Activated naive CD4-positive, alpha-beta T cell treated with anti-CD3 and anti-CD28 coated beads for 36 hours (primary cell): ENCODE results near the gene FBXO17. TPM values are rescaled to one million over a fixed set of nuclear protein-coding genes. Genes with fewer than 3 reads are reported as not detected.
A peak's percentile ranks its signal among the peaks of the same experiment; 100 is the strongest.

Source experiments
- CTCF ChIA-PET: fragments of 350-600 bp; sonication (Branson Sonifier 250); formaldehyde crosslinking; loops from one replicate; lab custom pipeline; 2021; ENCODE audit warnings: antibody characterized with exemption; lab: Charles Lee
- DNase-seq: peaks from one replicate; pipeline ENCODE4 v3.0.0-alpha.2; 2020
- H3K27ac Mint-ChIP-seq: one replicate; pipeline ENCODE4 v1.8.0; 2021; ENCODE audit warnings: mild to moderate bottlenecking, mixed read lengths
- H3K27me3 Mint-ChIP-seq: one replicate; pipeline ENCODE4 v1.8.0; 2021; ENCODE audit warnings: low read depth, mixed read lengths
- H3K36me3 Mint-ChIP-seq: one replicate; pipeline ENCODE4 v1.8.0; 2021; ENCODE audit warnings: low read depth, mixed read lengths
- H3K4me1 Mint-ChIP-seq: one replicate; pipeline ENCODE4 v1.8.0; 2021; ENCODE audit warnings: low read depth, mixed read lengths
- H3K4me3 Mint-ChIP-seq: one replicate; pipeline ENCODE4 v1.8.0; 2021; ENCODE audit warnings: mild to moderate bottlenecking, moderate library complexity, mixed read lengths
- H3K9me3 Mint-ChIP-seq: one replicate; pipeline ENCODE4 v1.8.0; 2021; ENCODE audit warnings: mixed read lengths
- intact Hi-C: fragments of 100-400 bp; cut with micrococcal nuclease; formaldehyde crosslinking; loops from one replicate; pipeline ENCODE4 v1.15.1; 2023
- total RNA-seq, 2 experiments: library from RNA; stranded (reverse); gene quantifications; one replicate each; pipeline ENCODE4 v1.2.3, GENCODE V29; 2021

FBXO17 gene
- total RNA-seq, 2 experiments from 2014 or later = 0.07 TPM; not detected in 1

- peaks cover 41% of the 10 kb centered on the region for H3K4me1 Mint-ChIP-seq
- DNase-seq = no peak
- peaks cover 4% of the 10 kb centered on the region for H3K9me3 Mint-ChIP-seq
- no peaks in the 10 kb centered on the region for H3K27me3 Mint-ChIP-seq
- peak overlapping the region; percentile 96 for H3K27ac Mint-ChIP-seq
- intact Hi-C loops = loop anchor here (2.0 kb wide), 1 partner anchor 529 kb away; the partner anchor contains the start of gene FAM98C
- CTCF ChIA-PET = interaction anchor here (0.6 to 2.4 kb wide), 9 partner anchors 8 to 528 kb away, joined by 3 to 13 read pairs (median 3); partner anchors contain the start of gene FAM98C
- H3K36me3 Mint-ChIP-seq = peaks cover 31% of the 10 kb centered on the region
- peak overlapping the region; percentile 98 for H3K4me3 Mint-ChIP-seq
Observed at GRCh38 chr19:38931521-38931793, 44.1 kb downstream of the FBXO17 start.

GRCh38 chr19:38930776-38931520 is 44.6 kb downstream of the FBXO17 start, which contains the start of gene MRPS12:
Gene MRPS12, plus strand, starts transcription at chr19:38930944. Its CDS starts 351 bp downstream, at chr19:38931295.
- peak; percentile 99 for DNase-seq
- CTCF ChIA-PET = interaction anchor here (0.6 to 2.4 kb wide), 28 partner anchors 9 to 528 kb away, joined by 3 to 22 read pairs (median 4); partner anchors contain the start of genes FAM98C, NFKBIB, RINL and SIRT2
- no peaks in the 10 kb centered on the region for H3K27me3 Mint-ChIP-seq
- H3K27ac Mint-ChIP-seq = peak within 1 kb of the TSS; percentile 96
- peaks cover 31% of the 10 kb centered on the region for H3K36me3 Mint-ChIP-seq
- intact Hi-C loops = loop anchor here (1.0 to 2.0 kb wide), 12 partner anchors 32 to 596 kb away; partner anchors contain the start of genes CATSPERG, ECH1, FAM98C and NFKBIB
- peaks cover 4% of the 10 kb centered on the region for H3K9me3 Mint-ChIP-seq
- H3K4me3 Mint-ChIP-seq = peak within 1 kb of the TSS; percentile 98
- H3K4me1 Mint-ChIP-seq = peaks cover 41% of the 10 kb centered on the region

GRCh38 chr19:38929929-38930775 is 45.4 kb downstream of the FBXO17 start, which contains the start of gene SARS2:
Gene SARS2, minus strand, starts transcription at chr19:38930763. Its CDS starts 27 bp downstream, at chr19:38930736.
- Mint-ChIP-seq H3K4me3 (peak within 1 kb of the TSS; percentile 98), H3K27ac (peak within 1 kb of the TSS; percentile 96), H3K27me3 (no peaks in the 10 kb centered on the region), H3K4me1 (peaks cover 41% of the 10 kb centered on the region), H3K9me3 (peaks cover 4% of the 10 kb centered on the region), H3K36me3 (peaks cover 31% of the 10 kb centered on the region)
- CTCF ChIA-PET = interaction anchor here (0.6 to 2.4 kb wide), 23 partner anchors 9 to 527 kb away, joined by 3 to 22 read pairs (median 4); partner anchors contain the start of genes FAM98C, NFKBIB, RINL and SIRT2
- DNase-seq = peak; percentile 94
- intact Hi-C loops = loop anchor here (1.0 to 2.0 kb wide), 12 partner anchors 31 to 595 kb away; partner anchors contain the start of genes CATSPERG, ECH1, FAM98C and NFKBIB

- no peak for DNase-seq
- Mint-ChIP-seq H3K27me3 (no peaks in the 10 kb centered on the region), H3K4me1 (peaks cover 40% of the 10 kb centered on the region), H3K9me3 (no peaks in the 10 kb centered on the region), H3K36me3 (peaks cover 27% of the 10 kb centered on the region), H3K4me3 (peak overlapping the region; percentile 98), H3K27ac (no peak overlapping the region)
- CTCF ChIA-PET = interaction anchor here (0.7 to 2.1 kb wide), 3 partner anchors 27 to 399 kb away, joined by 4 to 22 read pairs (median 5); partner anchors contain the start of genes NFKBIB, RINL and SIRT2
- intact Hi-C loops = no loop called here
Observed at GRCh38 chr19:38928391-38929001, 47.0 kb downstream of the FBXO17 start.

GRCh38 chr19:38924388-38924787 is 51.2 kb downstream of the FBXO17 start:
- Mint-ChIP-seq H3K27ac (no peak overlapping the region), H3K4me3 (no peak overlapping the region), H3K27me3 (no peaks in the 10 kb centered on the region)

GRCh38 chr19:38922482-38922881 is 53.1 kb downstream of the FBXO17 start:
- CTCF ChIA-PET = no interaction called here

More at GRCh38 chr19:38924388-38924787, 51.2 kb downstream of the FBXO17 start:
- CTCF ChIA-PET = no interaction called here
- Mint-ChIP-seq H3K36me3 (peaks cover 23% of the 10 kb centered on the region), H3K4me1 (peaks cover 13% of the 10 kb centered on the region), H3K9me3 (no peaks in the 10 kb centered on the region)
- DNase-seq = no peak
- intact Hi-C loops = no loop called here

GRCh38 chr19:38921420-38922274 is 53.9 kb downstream of the FBXO17 start:
- no peaks in the 10 kb centered on the region for H3K9me3 Mint-ChIP-seq
- no peaks in the 10 kb centered on the region for H3K27me3 Mint-ChIP-seq
- no peak overlapping the region for H3K27ac Mint-ChIP-seq
- H3K4me1 Mint-ChIP-seq = no peaks in the 10 kb centered on the region
- no peak overlapping the region for H3K4me3 Mint-ChIP-seq
- DNase-seq = no peak
- intact Hi-C loops = no loop called here
- CTCF ChIA-PET = interaction anchor here (1.0 kb wide), 1 partner anchor 9 kb away, joined by 4 read pairs; the partner anchor contains the start of genes MRPS12 and SARS2
- peaks cover 23% of the 10 kb centered on the region for H3K36me3 Mint-ChIP-seq

More at GRCh38 chr19:38922482-38922881, 53.1 kb downstream of the FBXO17 start:
- intact Hi-C loops = no loop called here
- Mint-ChIP-seq H3K36me3 (peaks cover 23% of the 10 kb centered on the region), H3K27me3 (no peaks in the 10 kb centered on the region), H3K4me3 (no peak overlapping the region), H3K9me3 (no peaks in the 10 kb centered on the region), H3K27ac (no peak overlapping the region), H3K4me1 (no peaks in the 10 kb centered on the region)
- no peak for DNase-seq

- CTCF ChIA-PET = interaction anchor here (1.0 to 1.7 kb wide), 2 partner anchors 10 kb away, joined by 4 to 6 read pairs; partner anchors contain the start of genes MRPS12 and SARS2
- Mint-ChIP-seq H3K4me1 (no peaks in the 10 kb centered on the region), H3K9me3 (no peaks in the 10 kb centered on the region), H3K36me3 (peaks cover 23% of the 10 kb centered on the region), H3K4me3 (no peak overlapping the region), H3K27ac (no peak overlapping the region), H3K27me3 (no peaks in the 10 kb centered on the region)
- intact Hi-C loops = no loop called here
- DNase-seq = no peak
Observed at GRCh38 chr19:38920602-38921419, 54.7 kb downstream of the FBXO17 start.

- intact Hi-C loops = no loop called here
- no peak overlapping the region for H3K4me3 Mint-ChIP-seq
- DNase-seq = no peak
- CTCF ChIA-PET = interaction anchor here (0.6 to 1.7 kb wide), 2 partner anchors 10 to 51 kb away, joined by 3 to 6 read pairs; partner anchors contain the start of genes MRPS12 and SARS2
- H3K27me3 Mint-ChIP-seq = no peaks in the 10 kb centered on the region
- H3K9me3 Mint-ChIP-seq = no peaks in the 10 kb centered on the region
- peaks cover 21% of the 10 kb centered on the region for H3K36me3 Mint-ChIP-seq
- H3K27ac Mint-ChIP-seq = no peak overlapping the region
- no peaks in the 10 kb centered on the region for H3K4me1 Mint-ChIP-seq
Observed at GRCh38 chr19:38919837-38920601, 55.5 kb downstream of the FBXO17 start.

- peaks cover 20% of the 10 kb centered on the region for H3K36me3 Mint-ChIP-seq
- DNase-seq = no peak
- intact Hi-C loops = no loop called here
- CTCF ChIA-PET = no interaction called here
- no peak overlapping the region for H3K4me3 Mint-ChIP-seq
- H3K27me3 Mint-ChIP-seq = no peaks in the 10 kb centered on the region
- no peaks in the 10 kb centered on the region for H3K9me3 Mint-ChIP-seq
- H3K27ac Mint-ChIP-seq = no peak overlapping the region
- no peaks in the 10 kb centered on the region for H3K4me1 Mint-ChIP-seq
Observed at GRCh38 chr19:38918526-38918925, 57.0 kb downstream of the FBXO17 start.
